Stimulated activated CD4-positive, alpha-beta T cell treated with anti-CD3 and anti-CD28 coated beads, Interleukin-15, amount 100 ng/mL, for 48 hours (primary cell): ENCODE data around the gene NXPE4.

ENCODE experiments used
- DNase-seq, 2 donors: peaks; one replicate each; pipeline ENCODE4 v3.0.0-alpha.2; 2020; ENCODE audit warnings: low read depth in 2 of 2

NXPE4 gene

GRCh38 chr11:114559425-114560310 lies 35.9 kb downstream of the NXPE4 start, which contains the start of gene NXPE1:
TSS of gene NXPE1 (minus strand) at chr11:114559881. CDS start at chr11:114551201, 8,680 bp downstream.
- no peak for DNase-seq

GRCh38 chr11:114556135-114556534 lies 39.5 kb downstream of the NXPE4 start:
- DNase-seq = no peak

GRCh38 chr11:114553642-114554041 lies 41.9 kb downstream of the NXPE4 start:
- DNase-seq = no peak

DNA sequence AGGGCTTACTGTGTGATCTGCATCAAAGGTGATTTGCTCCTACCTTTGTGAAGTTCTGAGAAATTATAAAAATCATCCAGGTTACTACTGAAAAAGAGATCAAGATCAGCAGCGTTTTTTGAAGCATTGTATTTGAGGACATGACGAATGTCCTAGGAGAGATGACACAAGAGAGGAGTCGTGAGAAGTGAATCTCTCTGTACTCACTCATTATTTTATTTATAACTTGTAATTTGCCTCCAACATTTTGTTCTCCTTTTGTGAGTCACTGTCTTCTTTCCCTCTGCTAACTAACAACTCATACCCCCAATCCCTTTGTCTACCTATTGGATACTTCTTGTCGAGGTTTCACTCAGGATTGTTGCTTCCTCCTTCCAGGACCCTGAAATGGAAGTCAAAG lies 44.5 kb downstream of the NXPE4 start:
- DNase-seq = no peak

GRCh38 chr11:114525682-114526081 lies 69.9 kb downstream of the NXPE4 start:
- no peak for DNase-seq

GRCh38 chr11:114524122-114524521 lies 71.5 kb downstream of the NXPE4 start:
- no peak for DNase-seq

DNA sequence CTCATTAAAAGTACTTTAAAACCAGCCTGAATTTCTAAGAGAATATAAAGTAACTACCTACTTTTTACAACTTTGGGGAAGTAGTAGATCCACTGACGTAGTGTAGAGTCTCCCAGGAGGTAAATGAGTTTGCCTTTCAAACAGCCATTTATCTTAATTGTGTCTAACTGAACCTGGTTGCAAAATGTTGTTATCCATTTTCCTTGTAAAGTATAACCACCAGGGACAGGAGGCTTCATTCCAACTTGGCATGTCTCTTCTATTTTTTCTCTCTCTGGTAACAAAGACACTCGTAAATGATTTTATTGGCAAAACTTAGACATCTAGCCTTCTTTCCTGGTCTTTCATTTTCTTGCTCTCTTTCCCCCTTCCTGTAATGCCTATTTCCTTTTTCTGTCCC lies 72.8 kb downstream of the NXPE4 start:
- no peak for DNase-seq
